GM21381 (cell line): ENCODE measurements around the gene PLA1A.
A peak's percentile ranks its signal among the peaks of the same experiment; 100 is the strongest.

Experiments
- ATAC-seq: cut with Tn5 transposase; IDR thresholded peaks from one replicate; pipeline ENCODE4 v1.9.1; 2021; ENCODE audit warnings: mild to moderate bottlenecking, moderate library complexity; ENCODE audit not compliant: unreplicated experiment

The PLA1A gene

GRCh38 chr3:119608405-119609000 lies 10.8 kb downstream of the PLA1A start:
- no peak for ATAC-seq

- no peak for ATAC-seq
These were observed 11.6 kb downstream of the PLA1A start for GRCh38 chr3:119609301-119609700.

GRCh38 chr3:119611664-119612063 lies 14.0 kb downstream of the PLA1A start:
- no peak for ATAC-seq

- no peak for ATAC-seq
These were observed 15.5 kb downstream of the PLA1A start for GRCh38 chr3:119613201-119613600.

- ATAC-seq: no peak
These were observed 16.2 kb downstream of the PLA1A start for GRCh38 chr3:119613872-119614271.

- ATAC-seq: no peak
These were observed 18.4 kb downstream of the PLA1A start for GRCh38 chr3:119616056-119616455.

GRCh38 chr3:119619094-119619493 lies 21.4 kb downstream of the PLA1A start:
- no peak for ATAC-seq

GRCh38 chr3:119620899-119621298 lies 23.2 kb downstream of the PLA1A start:
- ATAC-seq: no peak

GRCh38 chr3:119624002-119624720 lies 26.5 kb downstream of the PLA1A start:
- ATAC-seq: no peak

GRCh38 chr3:119625451-119626153 lies 27.9 kb downstream of the PLA1A start:
- no peak for ATAC-seq

GRCh38 chr3:119626196-119626595 lies 28.5 kb downstream of the PLA1A start:
- no peak for ATAC-seq

GRCh38 chr3:119627461-119627860 lies 29.8 kb downstream of the PLA1A start:
- ATAC-seq: no peak

GRCh38 chr3:119628390-119628789 lies 30.7 kb downstream of the PLA1A start:
- ATAC-seq: peak; percentile 60

GRCh38 chr3:119628816-119629445 lies 31.2 kb downstream of the PLA1A start:
- peak; percentile 35 for ATAC-seq

GRCh38 chr3:119630128-119630879 lies 32.6 kb downstream of the PLA1A start:
- no peak for ATAC-seq

- no peak for ATAC-seq
These were observed 33.2 kb downstream of the PLA1A start for GRCh38 chr3:119630880-119631329.

- no peak for ATAC-seq
These were observed 33.8 kb downstream of the PLA1A start for GRCh38 chr3:119631516-119631915.

- ATAC-seq: no peak
These were observed 34.5 kb downstream of the PLA1A start for GRCh38 chr3:119632216-119632615.

GRCh38 chr3:119632829-119633228 lies 35.1 kb downstream of the PLA1A start:
- no peak for ATAC-seq

- no peak for ATAC-seq
These were observed 38.0 kb downstream of the PLA1A start for GRCh38 chr3:119635719-119636118.

- no peak for ATAC-seq
These were observed 38.6 kb downstream of the PLA1A start for GRCh38 chr3:119636249-119636648.
